ENCODE measurements around the gene CA14.

DNA sequence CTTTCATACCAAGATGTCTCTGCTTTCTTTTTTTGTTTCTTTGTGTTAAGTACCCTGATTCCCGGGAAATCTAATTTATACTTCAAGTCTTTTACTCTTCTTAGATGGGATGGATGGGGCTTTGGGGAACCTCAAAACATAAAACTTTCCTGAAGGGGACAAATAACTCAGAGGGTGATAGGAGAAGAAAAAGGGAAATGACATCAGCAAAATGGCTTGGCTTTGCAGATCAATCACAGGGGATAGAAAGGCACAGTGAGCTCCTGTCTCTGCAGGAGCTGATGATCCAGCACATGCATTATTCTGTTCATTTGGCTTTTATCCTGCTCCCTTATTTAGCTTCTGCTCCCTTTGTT, 1.4 kb upstream of the CA14 start:
- TF ChIP-seq POLR2AphosphoS5 (IDR thresholded peaks at IDR 0.05; ENCODE audit: low read depth) (no peak), GABPA (IDR thresholded peaks at IDR 0.05; ENCODE audit: low read depth) (no peak)
- TF ChIP-seq, protein P1, sequence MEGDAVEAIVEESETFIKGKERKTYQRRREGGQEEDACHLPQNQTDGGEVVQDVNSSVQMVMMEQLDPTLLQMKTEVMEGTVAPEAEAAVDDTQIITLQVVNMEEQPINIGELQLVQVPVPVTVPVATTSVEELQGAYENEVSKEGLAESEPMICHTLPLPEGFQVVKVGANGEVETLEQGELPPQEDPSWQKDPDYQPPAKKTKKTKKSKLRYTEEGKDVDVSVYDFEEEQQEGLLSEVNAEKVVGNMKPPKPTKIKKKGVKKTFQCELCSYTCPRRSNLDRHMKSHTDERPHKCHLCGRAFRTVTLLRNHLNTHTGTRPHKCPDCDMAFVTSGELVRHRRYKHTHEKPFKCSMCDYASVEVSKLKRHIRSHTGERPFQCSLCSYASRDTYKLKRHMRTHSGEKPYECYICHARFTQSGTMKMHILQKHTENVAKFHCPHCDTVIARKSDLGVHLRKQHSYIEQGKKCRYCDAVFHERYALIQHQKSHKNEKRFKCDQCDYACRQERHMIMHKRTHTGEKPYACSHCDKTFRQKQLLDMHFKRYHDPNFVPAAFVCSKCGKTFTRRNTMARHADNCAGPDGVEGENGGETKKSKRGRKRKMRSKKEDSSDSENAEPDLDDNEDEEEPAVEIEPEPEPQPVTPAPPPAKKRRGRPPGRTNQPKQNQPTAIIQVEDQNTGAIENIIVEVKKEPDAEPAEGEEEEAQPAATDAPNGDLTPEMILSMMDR (IDR thresholded peaks at IDR 0.05; ENCODE audit: insufficient read depth, low read length): no peak
- TF ChIP-seq, protein P2, sequence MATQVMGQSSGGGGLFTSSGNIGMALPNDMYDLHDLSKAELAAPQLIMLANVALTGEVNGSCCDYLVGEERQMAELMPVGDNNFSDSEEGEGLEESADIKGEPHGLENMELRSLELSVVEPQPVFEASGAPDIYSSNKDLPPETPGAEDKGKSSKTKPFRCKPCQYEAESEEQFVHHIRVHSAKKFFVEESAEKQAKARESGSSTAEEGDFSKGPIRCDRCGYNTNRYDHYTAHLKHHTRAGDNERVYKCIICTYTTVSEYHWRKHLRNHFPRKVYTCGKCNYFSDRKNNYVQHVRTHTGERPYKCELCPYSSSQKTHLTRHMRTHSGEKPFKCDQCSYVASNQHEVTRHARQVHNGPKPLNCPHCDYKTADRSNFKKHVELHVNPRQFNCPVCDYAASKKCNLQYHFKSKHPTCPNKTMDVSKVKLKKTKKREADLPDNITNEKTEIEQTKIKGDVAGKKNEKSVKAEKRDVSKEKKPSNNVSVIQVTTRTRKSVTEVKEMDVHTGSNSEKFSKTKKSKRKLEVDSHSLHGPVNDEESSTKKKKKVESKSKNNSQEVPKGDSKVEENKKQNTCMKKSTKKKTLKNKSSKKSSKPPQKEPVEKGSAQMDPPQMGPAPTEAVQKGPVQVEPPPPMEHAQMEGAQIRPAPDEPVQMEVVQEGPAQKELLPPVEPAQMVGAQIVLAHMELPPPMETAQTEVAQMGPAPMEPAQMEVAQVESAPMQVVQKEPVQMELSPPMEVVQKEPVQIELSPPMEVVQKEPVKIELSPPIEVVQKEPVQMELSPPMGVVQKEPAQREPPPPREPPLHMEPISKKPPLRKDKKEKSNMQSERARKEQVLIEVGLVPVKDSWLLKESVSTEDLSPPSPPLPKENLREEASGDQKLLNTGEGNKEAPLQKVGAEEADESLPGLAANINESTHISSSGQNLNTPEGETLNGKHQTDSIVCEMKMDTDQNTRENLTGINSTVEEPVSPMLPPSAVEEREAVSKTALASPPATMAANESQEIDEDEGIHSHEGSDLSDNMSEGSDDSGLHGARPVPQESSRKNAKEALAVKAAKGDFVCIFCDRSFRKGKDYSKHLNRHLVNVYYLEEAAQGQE (IDR thresholded peaks at IDR 0.05; ENCODE audit: insufficient replicate concordance, low read depth): no peak

Measured in HL-60 (cell line).